K562 (cell line): ENCODE measurements around the gene TGFA. TPM values are rescaled to one million over a fixed set of nuclear protein-coding genes. Genes with fewer than 3 reads are reported as not detected.

Experiments used
- ATAC-seq: fragments of 200-7000 bp; cut with Tn5 transposase; 3 replicates; pipeline ENCODE4 v1.9.1; 2020; ENCODE audit warnings: moderate library complexity
- BruUV-seq: library from RNA; stranded (reverse); fragments of 400-500 nt; replicated peaks from 2 replicates; lab custom pipeline; 2021; lab: Mats Ljungman, UMichigan
- CTCF ChIA-PET: fragments of 300-600 bp; formaldehyde crosslinking; extraction: SDS; loops from one replicate; lab custom pipeline; 2021; ENCODE audit warnings: low intra/inter-chr PET ratio; lab: Yijun Ruan, JAX
- POLR2A ChIA-PET: fragments of 300-600, 350-650 bp; sonication (Branson Sonifier 250); formaldehyde crosslinking; extraction: SDS; loops from one replicate; lab custom pipeline; 2021; ENCODE audit warnings: antibody characterized with exemption, inconsistent platforms; lab: Yijun Ruan, JAX
- DNase-seq, 4 experiments: peaks; one replicate each; pipeline versions ENCODE4 v3.0.0 to v3.0.0-alpha.2; 2011 to 2018; ENCODE audit warnings: low spot score in 3 of 4, mixed read lengths in 3 of 4; ENCODE audit errors: extremely low read depth in 1 of 4
- FAIRE-seq: peaks from 2 replicates; lab custom pipeline; 2011; peaks lifted over from hg19 to GRCh38; lab: Jason Lieb, UNC
- H2AFZ ChIP-seq: 2 replicates; pipeline ENCODE4 v1.6.0; 2011; ENCODE audit warnings: low read depth, low read length, control low read depth, inconsistent platforms
- H3K27ac ChIP-seq: fragments of 200-600 bp; 3 replicates; pipeline ENCODE4 v1.8.0; 2011; ENCODE audit warnings: low read depth, mild to moderate bottlenecking, control low read depth, inconsistent platforms, low read length, moderate library complexity, mixed read lengths; ENCODE audit errors: extremely low read depth
- H3K27me3 ChIP-seq, 2 experiments: fragments of 300-600 bp in 1 of 2; 2 replicates in 1 of 2; 3 replicates in 1 of 2; pipeline versions ENCODE4 v1.6.0 to v1.8.0; 2011; ENCODE audit warnings: inconsistent platforms in 2 of 2, low read length in 2 of 2, mild to moderate bottlenecking in 1 of 2, mixed read lengths in 1 of 2, moderate library complexity in 1 of 2; ENCODE audit not compliant: control insufficient read depth in 2 of 2, insufficient read depth in 2 of 2
- H3K36me3 ChIP-seq: fragments of 300-600 bp; 3 replicates; pipeline ENCODE4 v1.8.0; 2011; ENCODE audit warnings: mild to moderate bottlenecking, low read length, inconsistent platforms; ENCODE audit not compliant: control insufficient read depth, insufficient read depth
- H3K4me1 ChIP-seq, 2 experiments: fragments of 200-600 bp in 1 of 2; replicated peaks in 1 of 2; 2 replicates in 1 of 2; 3 replicates in 1 of 2; pipeline versions ENCODE4 v1.5.1 to v1.8.0; 2011; ENCODE audit warnings: inconsistent platforms in 2 of 2, low read length in 2 of 2, mild to moderate bottlenecking in 1 of 2, mixed read lengths in 1 of 2, moderate library complexity in 1 of 2; ENCODE audit not compliant: control insufficient read depth in 2 of 2, insufficient read depth in 2 of 2
- H3K4me2 ChIP-seq: 2 replicates; pipeline ENCODE4 v1.6.1; 2011; ENCODE audit warnings: low read length, control low read depth, inconsistent platforms, mixed read lengths; ENCODE audit not compliant: insufficient read depth
- H3K4me3 ChIP-seq: fragments of 200-600 bp; sonication (generic), shearing (Covaris generic); 2 replicates; pipeline ENCODE4 v1.5.1; 2016; ENCODE audit warnings: control low read depth, inconsistent platforms
- H3K79me2 ChIP-seq: fragments of 200-600 bp; 3 replicates; pipeline ENCODE4 v1.8.0; 2011; ENCODE audit warnings: low read length, inconsistent platforms; ENCODE audit not compliant: control insufficient read depth, insufficient read depth
- H3K9ac ChIP-seq, 2 experiments: 2 replicates each; pipeline versions ENCODE4 v1.6.0 to v1.6.1; 2011; ENCODE audit warnings: low read depth in 2 of 2, low read length in 2 of 2, control low read depth in 1 of 2, inconsistent platforms in 1 of 2, mild to moderate bottlenecking in 1 of 2, mixed read lengths in 1 of 2; ENCODE audit not compliant: insufficient read depth in 1 of 2
- H3K9me1 ChIP-seq: one replicate; pipeline ENCODE4 v1.6.0; 2011; ENCODE audit warnings: inconsistent platforms, mild to moderate bottlenecking, low read length, moderate library complexity; ENCODE audit not compliant: control insufficient read depth, insufficient read depth
- H3K9me3 ChIP-seq: replicated peaks from 2 replicates; pipeline ENCODE4 v1.5.1; 2011; ENCODE audit warnings: low read depth, low read length, inconsistent platforms; ENCODE audit not compliant: control insufficient read depth, insufficient read depth
- H4K20me1 ChIP-seq: replicated peaks from 2 replicates; pipeline ENCODE4 v1.6.1; 2011; ENCODE audit warnings: low read length, inconsistent platforms, mixed read lengths; ENCODE audit not compliant: control insufficient read depth, insufficient read depth
- ARID4B ChIP-seq: sonication (generic); formaldehyde crosslinking; IDR thresholded peaks from 2 replicates; pipeline ENCODE4 v1.8.0; 2022; ENCODE audit warnings: mild to moderate bottlenecking, missing genetic modification reagents
- NFRKB ChIP-seq: fragments of 450-650 bp; IDR thresholded peaks from 2 replicates; pipeline ENCODE4 v1.6.1; 2016; ENCODE audit warnings: low read depth
- PURB ChIP-seq: sonication (generic); formaldehyde crosslinking; IDR thresholded peaks from 2 replicates; pipeline ENCODE4 v1.9.0; 2021; ENCODE audit warnings: low read depth, mild to moderate bottlenecking, missing genetic modification reagents
- SIN3B ChIP-seq: fragments of 450-650 bp; IDR thresholded peaks from 2 replicates; pipeline ENCODE4 v1.6.1; 2017; ENCODE audit warnings: low read depth, mild to moderate bottlenecking, moderate library complexity
- ZNF586 ChIP-seq: fragments of 450-650 bp; formaldehyde crosslinking; conservative IDR thresholded peaks from 2 replicates; pipeline ENCODE4 v1.4.0; 2020; ENCODE audit warnings: mild to moderate bottlenecking, moderate library complexity
- ZNF740 ChIP-seq, 3 experiments: fragments of 200-800 bp in 1 of 3; sonication (Bioruptor generic) in 1 of 3; sonication (generic) in 1 of 3; formaldehyde crosslinking in 1 of 3; IDR thresholded peaks; 2 replicates each; pipeline versions ENCODE4 v1.6.1 to v1.8.0; 2016 to 2022; ENCODE audit warnings: mild to moderate bottlenecking in 2 of 3, missing compliant biosample characterization in 2 of 3, missing genetic modification characterization in 2 of 3, missing genetic modification reagents in 1 of 3
- WGBS: fragments of 100-300 bp; shearing (Covaris generic); methylation state at CpG from one replicate; pipeline ENCODE4 v1.1.6; 2016; ENCODE audit warnings: low coverage, mixed read lengths; ENCODE audit not compliant: insufficient coverage; ENCODE audit errors: missing lambda C conversion rate; 5-methylcytosine and 5-hydroxymethylcytosine counted together
- in situ Hi-C: fragments of 300-500 bp; cut with MboI; formaldehyde crosslinking; loops from 4 replicates; pipeline ENCODE4 v1.15.0; 2018; ENCODE audit warnings: inconsistent platforms, mixed read lengths
- intact Hi-C: fragments of 100-400 bp; cut with micrococcal nuclease; formaldehyde crosslinking; loops from 2 replicates; pipeline ENCODE4 v1.14.2; 2022
- polyA plus RNA-seq, 8 experiments: library from polyadenylated mRNA; depleted of rRNA in 4 of 8; stranded (reverse) in 5 of 8; unstranded in 3 of 8; fragments of >200 nt; fragmentation: Nextera tagmentation in 2 of 8; fragmentation: Illumina TruSeq in 1 of 8; extraction: Ambion mirVana in 2 of 8; extraction: Trizol in 1 of 8; gene quantifications; 2 replicates each; pipeline versions ENCODE4 v1.2.1 to v1.2.3, GENCODE V29; 2011 to 2014; ENCODE audit warnings: inconsistent platforms in 1 of 8, missing spikeins in 1 of 8
- total RNA-seq, 7 experiments: library from RNA; depleted of rRNA in 6 of 7; stranded (reverse); fragments of >200 nt in 6 of 7; fragmentation: Illumina TruSeq in 2 of 7; extraction: Trizol in 2 of 7; gene quantifications; 2 replicates each; pipeline versions ENCODE4 v1.2.1 to v1.2.3, GENCODE V29; 2011 to 2021; ENCODE audit warnings: low replicate concordance in 1 of 7
- TF ChIP-seq, protein P1 (sequence below): fragments of 250-450 bp; sonication (Bioruptor Pico); IDR thresholded peaks from 2 replicates; pipeline ENCODE4 v1.9.0; 2021; ENCODE audit warnings: mild to moderate bottlenecking, inconsistent platforms

The TGFA gene
- total and polyA plus RNA-seq, 9 of the 15 experiments (the other 6 are each of a cell fraction or from before 2014, with no cell fraction given), result not detected

GRCh38 chr2:70474256-70474848 is 79.3 kb downstream of the TGFA start:
- H3K4me2 ChIP-seq, result no peak overlapping the region
- no peaks in the 10 kb centered on the region for H4K20me1 ChIP-seq
- no peaks in the 10 kb centered on the region for H3K36me3 ChIP-seq
- DNase-seq, result no peak
- FAIRE-seq, result no peak
- peaks cover 0 to 23% of the 10 kb centered on the region in 2 experiments; a peak in 4 of 5 replicates for H3K27me3 ChIP-seq
- H3K27ac ChIP-seq, result no peak overlapping the region
- no peak overlapping the region for H3K9ac ChIP-seq
- no peak for ATAC-seq
- 6% methylated on average over 1 of the region's 1 CpG for WGBS
- in situ Hi-C loops (no loop called here), intact Hi-C loops (no loop called here)
- H3K79me2 ChIP-seq, result no peaks in the 10 kb centered on the region
- no peak overlapping the region for H3K4me3 ChIP-seq
- no TSS peak for BruUV-seq
- POLR2A ChIA-PET, result interaction anchor here (0.8 to 1.3 kb wide), 2 partner anchors 243 to 246 kb away, joined by 3 to 4 read pairs; no protein-coding TSS in a partner anchor
- no peak overlapping the region for H2AFZ ChIP-seq
- H3K9me3 ChIP-seq, result no peaks in the 10 kb centered on the region
- CTCF ChIA-PET, result interaction anchor here (0.6 kb wide), 1 partner anchor 353 kb away, joined by 3 read pairs; no protein-coding TSS in a partner anchor
- H3K9me1 ChIP-seq, result no peaks in the 10 kb centered on the region
- H3K4me1 ChIP-seq, result no peaks in the 10 kb centered on the region
- no peak for TF ChIP-seq NFRKB
- no peak for TF ChIP-seq ZNF740 (CRISPR knock-in tag; IDR thresholded peaks at IDR 0.05)
- no peak for TF ChIP-seq ZNF740 (tag; IDR thresholded peaks at IDR 0.05)
- no peak for TF ChIP-seq SIN3B
- no peak for TF ChIP-seq ARID4B (CRISPR knock-in tag)
- TF ChIP-seq ZNF586, result no peak
- TF ChIP-seq PURB (CRISPR knock-in tag), result no peak
- TF ChIP-seq, protein P1, sequence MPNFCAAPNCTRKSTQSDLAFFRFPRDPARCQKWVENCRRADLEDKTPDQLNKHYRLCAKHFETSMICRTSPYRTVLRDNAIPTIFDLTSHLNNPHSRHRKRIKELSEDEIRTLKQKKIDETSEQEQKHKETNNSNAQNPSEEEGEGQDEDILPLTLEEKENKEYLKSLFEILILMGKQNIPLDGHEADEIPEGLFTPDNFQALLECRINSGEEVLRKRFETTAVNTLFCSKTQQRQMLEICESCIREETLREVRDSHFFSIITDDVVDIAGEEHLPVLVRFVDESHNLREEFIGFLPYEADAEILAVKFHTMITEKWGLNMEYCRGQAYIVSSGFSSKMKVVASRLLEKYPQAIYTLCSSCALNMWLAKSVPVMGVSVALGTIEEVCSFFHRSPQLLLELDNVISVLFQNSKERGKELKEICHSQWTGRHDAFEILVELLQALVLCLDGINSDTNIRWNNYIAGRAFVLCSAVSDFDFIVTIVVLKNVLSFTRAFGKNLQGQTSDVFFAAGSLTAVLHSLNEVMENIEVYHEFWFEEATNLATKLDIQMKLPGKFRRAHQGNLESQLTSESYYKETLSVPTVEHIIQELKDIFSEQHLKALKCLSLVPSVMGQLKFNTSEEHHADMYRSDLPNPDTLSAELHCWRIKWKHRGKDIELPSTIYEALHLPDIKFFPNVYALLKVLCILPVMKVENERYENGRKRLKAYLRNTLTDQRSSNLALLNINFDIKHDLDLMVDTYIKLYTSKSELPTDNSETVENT (CRISPR knock-in tag), result no peak
